GM13977 (cell line): ENCODE measurements around the gene CTXN2.

Source experiments
- DNase-seq: peaks from one replicate; pipeline ENCODE4 v3.0.0; 2012; ENCODE audit warnings: low spot score
- CTCF ChIP-seq: IDR thresholded peaks from 2 replicates; pipeline ENCODE4 v1.5.1; 2012; ENCODE audit warnings: mild to moderate bottlenecking, control low read depth; ENCODE audit not compliant: insufficient read depth; ENCODE audit errors: extremely low read depth, missing control alignments
- in situ Hi-C: fragments of 300-500 bp; cut with MboI; formaldehyde crosslinking; loops from one replicate; pipeline ENCODE4 v1.12.0; 2022; ENCODE audit warnings: low sequenced_read_pairs, low pct_unique_long_range_greater_than_20kb, mixed read lengths, inconsistent platforms; ENCODE audit not compliant: unreplicated experiment

CTXN2 gene

GRCh38 chr15:48177766-48178647 is 13.5 kb upstream of the CTXN2 start, which contains the start of gene MYEF2:
TSS of gene MYEF2 (minus strand) at chr15:48178295. CDS start at chr15:48178237, 58 bp downstream.
- in situ Hi-C loops, result no loop called here
- TF ChIP-seq CTCF, result no peak
- peak; percentile 83 for DNase-seq

- in situ Hi-C loops, result no loop called here
- no peak for TF ChIP-seq CTCF
- DNase-seq, result no peak
Measured at GRCh38 chr15:48178648-48178931, 12.9 kb upstream of the CTXN2 start.

- TF ChIP-seq CTCF, result no peak
- in situ Hi-C loops, result no loop called here
Measured at GRCh38 chr15:48182749-48183148, 8.7 kb upstream of the CTXN2 start.

GRCh38 chr15:48185529-48185928 is 5.9 kb upstream of the CTXN2 start:
- in situ Hi-C loops, result no loop called here
- no peak for DNase-seq
- TF ChIP-seq CTCF, result no peak

More at GRCh38 chr15:48182749-48183148, 8.7 kb upstream of the CTXN2 start:
- no peak for DNase-seq

GRCh38 chr15:48186271-48186670 is 5.2 kb upstream of the CTXN2 start:
- in situ Hi-C loops, result no loop called here
- DNase-seq, result no peak
- TF ChIP-seq CTCF, result no peak

- peak; percentile 25 for DNase-seq
- no peak for TF ChIP-seq CTCF
- in situ Hi-C loops, result no loop called here
Measured at GRCh38 chr15:48190932-48191573, 412 bp upstream of the CTXN2 start.
